ENCODE results near the gene TRIM54. TPM values are rescaled to one million over a fixed set of nuclear protein-coding genes. Genes with fewer than 3 reads are reported as not detected.

The TRIM54 gene
- total RNA-seq, 1 donor from 2014 or later: 0.26 TPM

Other genes starting within 250 kb of the TRIM54 start
- 97.5 and 98.1 TPM in 2 replicates for gene TMEM214, start 249.5 kb upstream of the TRIM54 start, total RNA-seq
- gene AGBL5, start 230.8 kb upstream of the TRIM54 start, total RNA-seq: 12.3 and 13.8 TPM in 2 replicates
- gene OST4, start 210.8 kb upstream of the TRIM54 start, total RNA-seq: 322 and 332 TPM in 2 replicates
- 1.1 and 1.5 TPM in 2 replicates for gene EMILIN1, start 203.8 kb upstream of the TRIM54 start, total RNA-seq
- 12.2 and 12.4 TPM in 2 replicates for gene KHK, start 195.7 kb upstream of the TRIM54 start, total RNA-seq
- 12.9 and 18.0 TPM in 2 replicates for gene CGREF1, start 163.3 kb upstream of the TRIM54 start, total RNA-seq
- gene ABHD1, start 158.6 kb upstream of the TRIM54 start, total RNA-seq: 0.34 and 0.96 TPM in 2 replicates
- 95.9 and 97.1 TPM in 2 replicates for gene PREB, start 147.8 kb upstream of the TRIM54 start, total RNA-seq
- gene PRR30, start 143.0 kb upstream of the TRIM54 start, total RNA-seq: not detected in 2 replicates
- gene TCF23, start 133.4 kb upstream of the TRIM54 start, total RNA-seq: not detected in 2 replicates
- 107 and 111 TPM in 2 replicates for gene ATRAID, start 70.4 kb upstream of the TRIM54 start, total RNA-seq
- 89.2 and 105 TPM in 2 replicates for gene SLC5A6, start 70.2 kb upstream of the TRIM54 start, total RNA-seq
- 135 and 138 TPM in 2 replicates for gene CAD, start 65.1 kb upstream of the TRIM54 start, total RNA-seq
- 2.1 and 2.2 TPM in 2 replicates for gene SLC30A3, start 19.4 kb upstream of the TRIM54 start, total RNA-seq
- gene DNAJC5G, start 7.0 kb upstream of the TRIM54 start, total RNA-seq: not detected in 2 replicates
- 1.4 and 1.8 TPM in 2 replicates for gene UCN, start 26.0 kb downstream of the TRIM54 start, total RNA-seq
- 85.9 and 89.9 TPM in 2 replicates for gene MPV17, start 40.7 kb downstream of the TRIM54 start, total RNA-seq
- 86.3 and 86.6 TPM in 2 replicates for gene GTF3C2, start 74.3 kb downstream of the TRIM54 start, total RNA-seq
- gene EIF2B4, start 87.9 kb downstream of the TRIM54 start, total RNA-seq: 53.9 and 55.8 TPM in 2 replicates
- gene SNX17, start 88.2 kb downstream of the TRIM54 start, total RNA-seq: 134 and 137 TPM in 2 replicates
- gene ZNF513, start 98.3 kb downstream of the TRIM54 start, total RNA-seq: 14.5 and 16.2 TPM in 2 replicates
- gene PPM1G, start 127.2 kb downstream of the TRIM54 start, total RNA-seq: 158 and 160 TPM in 2 replicates
- gene NRBP1, start 146.2 kb downstream of the TRIM54 start, total RNA-seq: 99.7 and 106 TPM in 2 replicates
- gene KRTCAP3, start 160.0 kb downstream of the TRIM54 start, total RNA-seq: 3.5 and 5.7 TPM in 2 replicates
- 13.4 and 13.5 TPM in 2 replicates for gene IFT172, start 207.3 kb downstream of the TRIM54 start, total RNA-seq
- gene FNDC4, start 212.8 kb downstream of the TRIM54 start, total RNA-seq: 0.10 TPM in 1 of 2 replicates, not detected in the other
- gene GCKR, start 214.4 kb downstream of the TRIM54 start, total RNA-seq: not detected in 2 replicates

Data from activated T-helper 1 cell treated with anti-CD3 and anti-CD28 coated beads, Interleukin-12 subunit alpha, Interleukin-12 subunit beta, Interleukin-2, Interleukin-4 antibody, amounts not matched to agents 30 ng/mL and 10 ng/mL and 1 ng/mL, durations not matched to agents 14 hours and 24 hours and 36 hours (primary cell).